Prostate gland (tissue), 2 donors: ENCODE measurements around the gene CASKIN1. TPM values are rescaled to one million over a fixed set of nuclear protein-coding genes. Genes with fewer than 3 reads are reported as not detected.
"Not testable (repeated sequence)": the region's sequence is repeated elsewhere in the genome, so short reads cannot be mapped to it uniquely, and the experiment has no call there.

Experiments used
- DNase-seq: peaks from one replicate; pipeline ENCODE4 v3.0.0-alpha.2; 2019; ENCODE audit warnings: low spot score
- H3K27ac ChIP-seq, 2 donors: fragments of 200-600 bp; sonication (generic); 2 replicates each; pipeline ENCODE4 v1.5.1; 2017 to 2019
- H3K27me3 ChIP-seq: fragments of 200-600 bp; sonication (generic); replicated peaks from 2 replicates; pipeline ENCODE4 v1.5.1; 2019; ENCODE audit not compliant: insufficient read depth
- H3K36me3 ChIP-seq, 2 donors: fragments of 200-600 bp; sonication (generic); 1 replicate in 1 of 2; 2 replicates in 1 of 2; pipeline versions ENCODE4 v1.5.1 to v1.8.1; 2017 to 2019
- H3K4me1 ChIP-seq: fragments of 200-600 bp; sonication (generic); replicated peaks from 2 replicates; pipeline ENCODE4 v1.5.1; 2019
- H3K4me3 ChIP-seq, 2 donors: fragments of 200-600 bp; sonication (generic); 2 replicates each; pipeline ENCODE4 v1.5.1; 2017 to 2019
- H3K9me3 ChIP-seq: fragments of 200-600 bp; sonication (generic); 2 replicates; pipeline ENCODE4 v1.5.1; 2017
- POLR2A ChIP-seq: fragments of 450-650 bp; IDR thresholded peaks from one replicate; pipeline ENCODE4 v1.6.1; 2016; ENCODE audit warnings: antibody characterized with exemption, mild to moderate bottlenecking
- POLR2AphosphoS5 ChIP-seq: sonication (generic); formaldehyde crosslinking; IDR thresholded peaks from one replicate; pipeline ENCODE4 v1.6.1; 2017; ENCODE audit warnings: antibody characterized with exemption
- WGBS: methylation state at CpG from one replicate; pipeline ENCODE4 v1.1.5; 2018; 5-methylcytosine and 5-hydroxymethylcytosine counted together
- intact Hi-C: fragments of 100-400 bp; cut with DNase I; formaldehyde crosslinking; loops from one replicate; pipeline ENCODE4 v1.14.2; 2022
- total RNA-seq, 2 donors: library from RNA; depleted of rRNA; stranded (reverse); fragments of >200 nt; gene quantifications; one replicate each; pipeline ENCODE4 v1.1.0, GENCODE V29; 2016
- TF ChIP-seq, protein P1 (sequence below), 4 experiments: fragments of 200-600 bp in 2 of 4; fragments of 450-650 bp in 2 of 4; sonication (generic) in 2 of 4; IDR thresholded peaks; 1 replicate in 3 of 4; 2 replicates in 1 of 4; pipeline ENCODE4 v1.5.1; 2016 to 2019; ENCODE audit warnings: antibody characterized with exemption in 4 of 4, mild to moderate bottlenecking in 2 of 4, moderate library complexity in 2 of 4

CASKIN1 gene
- total RNA-seq, 2 donors from 2014 or later: 0.77 to 5.3 TPM

DNA sequence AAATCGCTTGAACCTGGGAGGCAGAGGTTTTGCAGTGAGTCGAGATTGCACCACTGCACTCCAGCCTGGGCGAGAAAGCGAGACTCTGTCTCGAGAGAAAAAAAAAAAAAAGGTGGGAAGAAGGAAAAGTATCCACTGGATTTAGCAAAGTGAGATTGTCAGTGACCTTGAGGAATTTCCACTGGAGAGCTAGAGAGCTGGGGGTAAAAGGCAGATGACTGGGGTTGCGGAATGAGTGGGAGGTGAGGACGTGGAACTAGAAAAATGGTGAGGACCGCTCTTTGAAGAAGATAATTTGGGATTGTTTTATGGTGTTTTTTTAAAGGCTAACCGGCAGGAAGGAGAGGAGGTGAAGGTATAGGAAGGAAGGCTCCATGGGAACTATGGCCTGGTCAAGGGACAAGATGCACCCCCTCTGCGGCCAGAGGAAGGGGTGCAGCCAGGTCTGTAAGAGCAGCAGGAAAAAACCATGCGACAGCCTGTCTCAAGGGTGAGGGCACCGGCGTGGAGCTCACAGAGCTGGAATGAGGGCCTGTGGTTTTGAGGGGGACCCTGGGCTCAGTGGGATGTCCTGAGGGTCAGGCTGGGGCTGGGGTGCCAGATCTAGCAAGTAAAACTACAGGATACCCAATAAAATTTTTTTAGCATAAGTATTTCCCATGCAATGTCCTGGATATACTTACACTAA, 8.2 kb upstream of the CASKIN1 start:
- H3K27me3 ChIP-seq: no peaks in the 10 kb centered on the region
- peak overlapping the region; percentile 97 for H3K27ac ChIP-seq
- WGBS: 83% methylated on average over 13 of the region's 13 CpGs
- H3K4me1 ChIP-seq: peaks cover 6% of the 10 kb centered on the region
- H3K4me3 ChIP-seq: peak overlapping the region; percentile 78 to 83
- H3K36me3 ChIP-seq: peaks cover 0 to 16% of the 10 kb centered on the region in 2 donors
- no peaks in the 10 kb centered on the region for H3K9me3 ChIP-seq
- no peak for DNase-seq
- intact Hi-C loops: loop anchor here (10.0 kb wide), 1 partner anchor 50 kb away; the partner anchor contains the start of gene ECI1
- TF ChIP-seq, protein P1, sequence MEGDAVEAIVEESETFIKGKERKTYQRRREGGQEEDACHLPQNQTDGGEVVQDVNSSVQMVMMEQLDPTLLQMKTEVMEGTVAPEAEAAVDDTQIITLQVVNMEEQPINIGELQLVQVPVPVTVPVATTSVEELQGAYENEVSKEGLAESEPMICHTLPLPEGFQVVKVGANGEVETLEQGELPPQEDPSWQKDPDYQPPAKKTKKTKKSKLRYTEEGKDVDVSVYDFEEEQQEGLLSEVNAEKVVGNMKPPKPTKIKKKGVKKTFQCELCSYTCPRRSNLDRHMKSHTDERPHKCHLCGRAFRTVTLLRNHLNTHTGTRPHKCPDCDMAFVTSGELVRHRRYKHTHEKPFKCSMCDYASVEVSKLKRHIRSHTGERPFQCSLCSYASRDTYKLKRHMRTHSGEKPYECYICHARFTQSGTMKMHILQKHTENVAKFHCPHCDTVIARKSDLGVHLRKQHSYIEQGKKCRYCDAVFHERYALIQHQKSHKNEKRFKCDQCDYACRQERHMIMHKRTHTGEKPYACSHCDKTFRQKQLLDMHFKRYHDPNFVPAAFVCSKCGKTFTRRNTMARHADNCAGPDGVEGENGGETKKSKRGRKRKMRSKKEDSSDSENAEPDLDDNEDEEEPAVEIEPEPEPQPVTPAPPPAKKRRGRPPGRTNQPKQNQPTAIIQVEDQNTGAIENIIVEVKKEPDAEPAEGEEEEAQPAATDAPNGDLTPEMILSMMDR (IDR thresholded peaks at IDR 0.05): no peak
- no peak for TF ChIP-seq POLR2AphosphoS5
- no peak for TF ChIP-seq POLR2A

DNA sequence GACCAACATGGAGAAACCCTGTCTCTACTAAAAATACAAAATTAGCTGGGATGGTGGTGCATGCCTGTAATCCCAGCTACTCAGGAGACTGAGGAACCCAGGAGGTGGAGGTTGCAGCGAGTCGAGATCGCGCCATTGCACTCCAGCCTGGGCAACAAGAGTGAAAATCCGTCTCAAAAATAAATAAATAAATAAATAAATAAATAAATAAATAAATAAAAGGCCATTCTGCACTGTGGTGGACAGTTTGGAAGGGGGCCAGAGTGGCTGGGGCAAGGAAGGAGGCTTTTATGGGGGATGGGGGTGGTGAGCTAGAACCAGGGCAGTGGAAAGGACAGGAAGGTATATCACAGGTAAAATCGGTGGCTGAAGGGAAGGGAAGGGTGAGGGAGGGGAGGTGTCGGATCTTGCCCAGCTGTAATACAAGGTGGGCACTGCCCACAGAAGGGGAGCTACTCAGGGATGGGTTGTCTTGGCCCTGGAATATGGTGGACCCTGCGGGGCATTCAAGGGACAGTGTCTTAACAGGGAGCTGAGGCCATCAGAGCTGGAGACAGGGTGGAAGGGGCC, 6.8 kb upstream of the CASKIN1 start:
- not testable (repeated sequence) for H3K4me3 ChIP-seq, DNase-seq, H3K27ac ChIP-seq, H3K27me3 ChIP-seq, H3K9me3 ChIP-seq, H3K4me1 ChIP-seq, H3K36me3 ChIP-seq
- WGBS: 95% methylated on average over 8 of the region's 8 CpGs
- intact Hi-C loops: loop anchor here (10.0 kb wide), 1 partner anchor 52 kb away; the partner anchor contains the start of gene ECI1

DNA sequence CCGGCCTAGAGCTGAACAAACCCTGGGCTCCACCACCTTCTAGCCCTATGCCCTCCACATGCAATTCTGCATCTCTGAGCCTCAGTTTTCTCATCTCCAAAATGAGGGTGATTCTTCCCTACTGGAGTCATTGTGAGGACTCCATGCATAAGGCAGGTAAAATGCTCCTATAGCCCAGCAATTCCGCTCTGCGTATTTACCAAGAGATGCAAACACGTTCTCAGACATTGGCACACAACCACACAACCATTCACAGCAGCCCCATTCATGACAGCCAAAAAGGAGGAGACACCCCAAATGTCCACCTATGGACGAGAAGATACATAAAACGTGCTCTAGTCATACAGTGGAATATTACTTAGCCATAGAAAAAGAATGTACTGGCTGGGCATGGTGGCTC, 3.9 kb upstream of the CASKIN1 start:
- DNase-seq: no peak
- Histone ChIP-seq H3K36me3 (no peaks in the 10 kb centered on the region), H3K9me3 (no peaks in the 10 kb centered on the region), H3K27ac (no peak overlapping the region), H3K4me3 (no peak overlapping the region), H3K4me1 (no peaks in the 10 kb centered on the region), H3K27me3 (no peaks in the 10 kb centered on the region)
- WGBS: 93% methylated on average over 6 of the region's 6 CpGs
- TF ChIP-seq, protein P1 (IDR thresholded peaks at IDR 0.05): no peak
- TF ChIP-seq POLR2A: no peak
- no peak for TF ChIP-seq POLR2AphosphoS5
- intact Hi-C loops: loop anchor here (10.0 kb wide), 1 partner anchor 54 kb away; the partner anchor contains the start of gene ECI1

DNA sequence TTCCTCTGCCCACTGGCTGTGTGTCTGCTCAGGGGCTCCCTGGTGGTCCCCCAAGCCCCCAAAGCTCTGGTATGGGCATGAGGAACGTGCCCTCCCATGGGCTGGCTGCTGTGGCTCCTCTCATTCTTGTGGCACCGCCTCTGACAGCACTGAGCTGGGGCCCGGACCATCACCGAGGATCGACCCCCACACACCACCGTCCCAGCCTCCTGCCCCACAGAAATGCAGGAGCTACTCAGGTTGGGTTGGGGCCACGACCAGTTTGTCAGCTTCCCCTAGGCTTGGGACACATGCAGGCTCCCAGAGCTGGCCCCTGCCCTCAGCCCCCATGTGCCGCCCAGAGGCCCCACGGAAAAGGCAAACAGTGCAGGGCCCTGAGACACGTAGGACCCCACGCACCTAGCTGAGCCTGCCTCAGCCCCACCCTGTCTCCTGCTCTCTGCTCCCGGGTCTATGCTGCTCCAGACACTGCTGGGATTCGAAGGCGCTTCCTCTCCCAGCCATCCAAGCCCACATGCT, 3.3 kb upstream of the CASKIN1 start:
- intact Hi-C loops: loop anchor here (10.0 kb wide), 1 partner anchor 55 kb away; the partner anchor contains the start of gene ECI1
- Histone ChIP-seq H3K27me3 (no peaks in the 10 kb centered on the region), H3K4me3 (no peak overlapping the region), H3K27ac (no peak overlapping the region), H3K4me1 (no peaks in the 10 kb centered on the region), H3K9me3 (no peaks in the 10 kb centered on the region), H3K36me3 (no peaks in the 10 kb centered on the region)
- no peak for TF ChIP-seq POLR2A
- no peak for TF ChIP-seq POLR2AphosphoS5
- TF ChIP-seq, protein P1 (IDR thresholded peaks at IDR 0.05): no peak
- no peak for DNase-seq
- 57% methylated on average over 14 of the region's 14 CpGs for WGBS

DNA sequence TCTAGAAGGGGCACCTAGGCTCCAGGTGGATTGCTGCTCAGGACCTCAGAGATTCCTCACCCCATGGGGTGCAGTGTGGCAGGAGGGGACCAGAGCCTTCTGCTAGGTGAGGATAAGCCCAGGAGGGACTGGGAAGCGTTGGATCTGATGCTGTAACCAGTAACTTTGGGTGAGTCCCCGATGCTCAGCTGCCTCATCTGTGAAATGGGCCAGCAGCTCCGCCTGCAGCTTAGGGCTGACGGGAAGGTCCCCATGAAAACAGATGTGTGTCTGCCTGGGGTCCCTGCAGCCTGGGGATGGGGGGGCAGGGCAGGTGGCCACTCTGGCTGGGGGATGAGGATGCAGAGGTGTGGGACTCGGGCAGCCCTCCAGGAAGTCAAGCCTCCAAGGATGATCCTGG, 2.7 kb upstream of the CASKIN1 start:
- H3K9me3 ChIP-seq: no peaks in the 10 kb centered on the region
- H3K27me3 ChIP-seq: no peaks in the 10 kb centered on the region
- no peaks in the 10 kb centered on the region for H3K36me3 ChIP-seq
- DNase-seq: no peak
- intact Hi-C loops: no loop called here
- WGBS: 82% methylated on average over 5 of the region's 5 CpGs
- no peak overlapping the region for H3K27ac ChIP-seq
- no peaks in the 10 kb centered on the region for H3K4me1 ChIP-seq
- TF ChIP-seq POLR2A (no peak), POLR2AphosphoS5 (no peak)
- TF ChIP-seq, protein P1 (IDR thresholded peaks at IDR 0.05): no peak
- no peak overlapping the region for H3K4me3 ChIP-seq
